Measurements from ENCODE around the gene GNAT2. TPM values are rescaled to one million over a fixed set of nuclear protein-coding genes. Genes with fewer than 3 reads are reported as not detected.

Gene GNAT2
- total and polyA plus RNA-seq, 2 donors (not counting 3 experiments of a cell fraction or from before 2014, with no cell fraction given), result not detected

- H3K9ac ChIP-seq (replicated peaks; ENCODE audit: extremely low read depth, insufficient read depth, low read length), result no peak overlapping the region
- ChIA-PET POLR2A (interaction anchor here (1.2 kb wide), 1 partner anchor 12 kb away, joined by 3 read pairs; the partner anchor contains the start of gene GNAI3), CTCF (interaction anchor here (1.3 to 2.9 kb wide), 3 partner anchors 11 to 80 kb away, joined by 4 to 14 read pairs (median 7); no protein-coding TSS in a partner anchor)
- FAIRE-seq (no peak), DNase-seq (ENCODE audit: low read depth, low spot score) (no peak)
- H3K4me2 ChIP-seq (ENCODE audit: insufficient read depth, low read length), result no peak overlapping the region
- H3K9me1 ChIP-seq (replicated peaks; ENCODE audit: control insufficient read depth, extremely low read depth, insufficient read depth, low read length), result no peaks in the 10 kb centered on the region
- no peak overlapping the region for H3K4me3 ChIP-seq (replicated peaks in 1 of 3; ENCODE audit: insufficient read depth in 1 of 3, low read depth in 1 of 3, low read length in 3 of 3)
- peaks cover 25% of the 10 kb centered on the region for H4K20me1 ChIP-seq (replicated peaks; ENCODE audit: control insufficient read depth, extremely low read depth, insufficient read depth, low read length)
- no peak overlapping the region for H2AFZ ChIP-seq (ENCODE audit: low read depth, low read length)
- no TSS peak for BruUV-seq (replicated peaks)
- no peaks in the 10 kb centered on the region for H3K4me1 ChIP-seq (ENCODE audit: control insufficient read depth, extremely low read depth, insufficient read depth, low read length)
- intact Hi-C loops (cut with micrococcal nuclease) (no loop called here), dilution Hi-C loops (cut with MboI; ENCODE audit: extremely low pct_ligation_motif_present, low sequenced_read_pairs) (no loop called here)
- TF ChIP-seq POLR2AphosphoS5 (IDR thresholded peaks at IDR 0.05; ENCODE audit: insufficient read depth, low read depth, low read length) (no peak), MAX (IDR thresholded peaks at IDR 0.05; ENCODE audit: insufficient read depth, insufficient read length) (no peak), POLR2A (IDR thresholded peaks at IDR 0.05; ENCODE audit: low read depth, low read length) (no peak), GATA2 (IDR thresholded peaks at IDR 0.05; ENCODE audit: insufficient read depth, insufficient read length, low read depth, low read length) (no peak), JUN (IDR thresholded peaks at IDR 0.05; ENCODE audit: borderline replicate concordance, insufficient read depth, insufficient read length, low read depth) (no peak), CTCF (IDR thresholded peaks at IDR 0.05; ENCODE audit: extremely low read depth in 1 of 2, insufficient read depth in 1 of 2, low read depth in 1 of 2, low read length in 2 of 2) (no peak), EZH2 (IDR thresholded peaks at IDR 0.05; ENCODE audit: borderline replicate concordance, low read depth, low read length, severe bottlenecking) (no peak), MYC (IDR thresholded peaks at IDR 0.05; ENCODE audit: low read depth, low read length) (no peak), FOS (IDR thresholded peaks at IDR 0.05; ENCODE audit: borderline replicate concordance, insufficient read depth, low read length) (no peak)
- peaks cover 100% of the 10 kb centered on the region for H3K79me2 ChIP-seq (ENCODE audit: control insufficient read depth, insufficient read depth, low read length)
- H3K36me3 ChIP-seq (ENCODE audit: control insufficient read depth in 2 of 2, extremely low read depth in 1 of 2, insufficient read depth in 2 of 2, low read length in 2 of 2), result no peaks in the 10 kb centered on the region
- no peak overlapping the region for H3K27ac ChIP-seq (ENCODE audit: insufficient read depth, low read depth, low read length)
- H3K9me3 ChIP-seq (replicated peaks; ENCODE audit: control insufficient read depth, insufficient read depth, low read length), result no peaks in the 10 kb centered on the region
- H3K27me3 ChIP-seq (ENCODE audit: control insufficient read depth in 2 of 2, insufficient read depth in 2 of 2, low read length in 2 of 2), result no peaks in the 10 kb centered on the region
These were observed 59.4 kb downstream of the GNAT2 start for GRCh38 chr1:109559995-109560394.

Measured in endothelial cell of umbilical vein (primary cell).